Measurements from ENCODE around the gene PFKFB2. TPM values are rescaled to one million over a fixed set of nuclear protein-coding genes. Genes with fewer than 3 reads are reported as not detected.
A peak's percentile ranks its signal among the peaks of the same experiment; 100 is the strongest.

Gene PFKFB2
- total and polyA plus RNA-seq, 8 donors = 4.4 to 28.5 (median 10.4) TPM

DNA sequence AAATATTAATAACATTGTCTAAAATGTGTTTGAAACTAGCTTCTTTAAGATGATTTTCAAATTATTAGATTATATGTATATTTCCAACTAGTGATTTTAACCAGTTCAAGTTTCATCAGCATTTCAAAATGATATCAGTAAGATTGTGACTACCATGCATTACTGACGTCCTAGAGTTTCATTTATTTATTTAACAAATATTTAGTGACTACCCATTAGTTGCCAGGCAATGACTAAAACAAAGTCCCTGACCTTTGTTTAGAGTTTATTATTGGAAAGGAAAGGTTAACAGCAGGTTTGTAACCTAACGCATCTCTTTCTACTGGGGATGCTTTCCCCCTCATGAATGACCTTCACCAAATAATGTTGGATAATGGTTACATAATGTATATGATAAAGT, 28.0 kb downstream of the PFKFB2 start:
- H3K4me1 ChIP-seq = peaks cover 0 to 6% (median 0%) of the 10 kb centered on the region in 3 donors
- H3K36me3 ChIP-seq = no peaks in the 10 kb centered on the region
- no peak overlapping the region for H3K4me3 ChIP-seq
- intact Hi-C loops (cut with DNase I) = loop anchor here in 1 of 3 donors (10.0 kb wide), 2 partner anchors 244 to 324 kb away; partner anchors contain the start of gene CD55
- 30 to 32% methylated on average over 2 of the region's 2 CpGs for WGBS, 2 donors
- FAIRE-seq (peak; percentile 37), ATAC-seq (no peak), DNase-seq (no peak)
- no peak for TF ChIP-seq CTCF (IDR thresholded peaks at IDR 0.05)
- H3K27me3 ChIP-seq = no peaks in the 10 kb centered on the region
- no peaks in the 10 kb centered on the region for H3K9me3 ChIP-seq
- no peak overlapping the region for H3K27ac ChIP-seq

DNA sequence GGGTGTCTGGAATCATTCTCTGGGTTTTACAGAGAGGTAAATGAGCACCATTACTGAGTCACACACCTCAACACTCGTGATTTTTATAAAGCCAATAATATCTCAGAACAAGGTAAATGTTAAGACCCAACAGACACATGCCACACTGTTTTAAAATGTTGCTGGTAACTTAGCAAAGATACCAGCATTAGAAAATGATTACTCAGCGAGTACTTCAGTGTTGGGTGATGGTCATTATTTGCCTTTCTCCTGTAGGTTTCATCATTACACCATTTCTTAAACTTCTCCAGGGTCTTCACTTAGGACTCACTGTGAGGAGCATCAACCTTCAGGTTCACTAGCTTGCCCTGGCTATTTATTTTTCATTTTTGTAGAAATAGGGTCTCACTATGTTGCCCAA, 28.7 kb downstream of the PFKFB2 start:
- Histone ChIP-seq H3K27ac (no peak overlapping the region), H3K4me1 (peaks cover 0 to 6% (median 0%) of the 10 kb centered on the region in 3 donors), H3K9me3 (no peaks in the 10 kb centered on the region), H3K27me3 (no peaks in the 10 kb centered on the region), H3K4me3 (no peak overlapping the region), H3K36me3 (no peaks in the 10 kb centered on the region)
- intact Hi-C loops (cut with DNase I) = loop anchor here in 1 of 3 donors (10.0 kb wide), 2 partner anchors 243 to 323 kb away; partner anchors contain the start of gene CD55
- FAIRE-seq = no peak
- ATAC-seq = no peak
- 71 to 78% methylated on average over 2 of the region's 2 CpGs for WGBS, 2 donors
- no peak for TF ChIP-seq CTCF (IDR thresholded peaks at IDR 0.05)
- no peak for DNase-seq

DNA sequence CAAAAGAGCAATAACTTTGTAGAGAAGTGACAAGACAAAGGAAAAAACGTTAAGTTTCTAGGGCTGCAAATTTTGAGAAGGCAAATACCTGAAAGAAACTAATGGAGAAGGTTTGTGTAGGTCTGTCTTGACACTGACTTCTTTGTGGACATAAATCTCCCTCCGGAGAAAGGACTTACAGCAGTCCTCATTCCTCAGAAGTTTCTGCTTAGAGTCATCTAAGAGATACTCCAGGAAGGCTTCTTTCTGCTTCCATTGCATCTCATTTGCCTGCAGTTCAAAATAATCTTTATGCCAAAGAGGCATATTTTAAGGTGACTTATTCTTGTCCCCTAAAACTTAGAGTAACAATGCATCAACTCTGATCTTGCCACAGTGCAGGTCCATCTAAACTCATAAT, 31.2 kb downstream of the PFKFB2 start:
- DNase-seq = no peak
- peaks cover 9 to 21% (median 10%) of the 10 kb centered on the region in 3 donors for H3K4me1 ChIP-seq
- H3K4me3 ChIP-seq = no peak overlapping the region
- FAIRE-seq = no peak
- WGBS, 2 donors = 32 to 50% methylated on average over 2 of the region's 2 CpGs
- H3K36me3 ChIP-seq = no peaks in the 10 kb centered on the region
- no peak overlapping the region for H3K27ac ChIP-seq
- TF ChIP-seq CTCF (IDR thresholded peaks at IDR 0.05) = no peak
- intact Hi-C loops (cut with DNase I) = loop anchor here in 1 of 3 donors (10.0 kb wide), 2 partner anchors 241 to 321 kb away; partner anchors contain the start of gene CD55
- no peaks in the 10 kb centered on the region for H3K9me3 ChIP-seq
- no peak for ATAC-seq
- H3K27me3 ChIP-seq = no peaks in the 10 kb centered on the region

DNA sequence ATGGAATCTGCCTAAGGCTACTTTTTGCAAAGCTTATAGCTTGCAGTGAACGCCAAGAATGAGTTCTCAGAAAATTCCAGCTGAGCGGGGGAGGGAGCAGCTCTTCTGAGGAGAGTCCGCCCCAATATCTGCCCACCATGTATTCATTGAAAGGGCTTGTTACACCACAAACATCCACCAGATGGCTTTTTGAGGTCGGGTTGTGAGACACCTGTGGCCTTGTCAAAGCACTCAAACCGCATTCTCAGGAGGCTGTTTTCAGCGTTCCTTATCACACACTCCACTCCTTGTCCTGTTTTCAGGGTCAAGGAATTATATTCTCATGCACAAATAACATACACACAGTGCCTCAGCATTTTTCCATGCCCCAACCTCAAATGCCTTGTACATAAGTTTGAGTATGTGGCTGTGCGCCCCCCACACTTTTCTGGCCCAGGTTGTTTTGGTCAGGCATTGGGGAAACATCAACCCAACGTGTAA, 31.7 kb downstream of the PFKFB2 start:
- intact Hi-C loops (cut with DNase I) = loop anchor here in 2 of 3 donors (5.0 to 10.0 kb wide), 3 partner anchors 240 to 320 kb away; partner anchors contain the start of gene CD55 (in 1 of the 2)
- peaks cover 9 to 26% (median 15%) of the 10 kb centered on the region in 3 donors for H3K4me1 ChIP-seq
- peak; percentile 44 to 61 (median 48) for TF ChIP-seq CTCF (IDR thresholded peaks at IDR 0.05)
- WGBS, 2 donors = 18 to 19% methylated on average over 8 of the region's 8 CpGs
- H3K36me3 ChIP-seq = no peaks in the 10 kb centered on the region
- H3K27me3 ChIP-seq = no peaks in the 10 kb centered on the region
- no peak overlapping the region for H3K27ac ChIP-seq
- no peak for FAIRE-seq
- peak in 4 of 6 donors; percentile 28 to 69 (median 51) for DNase-seq
- H3K4me3 ChIP-seq = no peak overlapping the region
- ATAC-seq = peak; percentile 63 to 77 (median 73)
- no peaks in the 10 kb centered on the region for H3K9me3 ChIP-seq

DNA sequence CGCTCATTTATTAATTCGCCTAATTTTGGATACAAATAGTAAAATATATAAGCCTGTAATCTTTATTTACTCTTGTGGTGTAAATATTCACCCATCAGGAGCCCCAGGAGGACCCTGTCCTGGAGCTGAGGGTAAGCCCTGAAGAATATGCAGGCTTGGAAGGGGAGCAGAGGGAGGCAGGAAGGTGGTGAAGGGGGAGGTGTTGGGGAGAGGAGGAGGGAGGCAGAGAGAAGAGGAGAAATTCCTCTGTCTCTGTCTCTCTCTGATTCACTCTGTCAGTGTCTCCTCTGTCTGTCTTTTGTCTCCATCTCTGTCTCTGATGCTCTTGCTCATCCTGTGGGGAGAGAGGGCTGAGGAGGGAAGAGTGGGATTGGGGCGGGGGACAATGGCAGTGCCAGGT, 32.8 kb downstream of the PFKFB2 start:
- no peak for TF ChIP-seq CTCF (IDR thresholded peaks at IDR 0.05)

More for the DNA sequence above, 32.8 kb downstream of the PFKFB2 start:
- 58 to 66% methylated on average over 3 of the region's 3 CpGs for WGBS, 2 donors
- ATAC-seq (no peak), DNase-seq (no peak), FAIRE-seq (no peak)
- H3K27ac ChIP-seq = no peak overlapping the region
- intact Hi-C loops (cut with DNase I) = loop anchor here in 2 of 3 donors (5.0 to 10.0 kb wide), 3 partner anchors 239 to 319 kb away; partner anchors contain the start of gene CD55 (in 1 of the 2)
- H3K36me3 ChIP-seq = no peaks in the 10 kb centered on the region
- H3K9me3 ChIP-seq = no peaks in the 10 kb centered on the region
- H3K4me1 ChIP-seq = peaks cover 9 to 32% (median 15%) of the 10 kb centered on the region in 3 donors
- no peaks in the 10 kb centered on the region for H3K27me3 ChIP-seq
- no peak overlapping the region for H3K4me3 ChIP-seq

Data from pancreas (tissue), 10 donors.